ENCODE data around the gene GDPD2. TPM values are rescaled to one million over a fixed set of nuclear protein-coding genes. Genes with fewer than 3 reads are reported as not detected.

GDPD2 gene
- total RNA-seq, 4 donors from 2014 or later, result 12.8 to 32.9 (median 22.8) TPM

- TF ChIP-seq POLR2A (IDR thresholded peaks at IDR 0.05) (no peak), CTCF (IDR thresholded peaks at IDR 0.05) (no peak)
- 81 to 93% methylated on average over 10 to 15 of the region's 15 CpGs for WGBS, 2 donors
- no peak overlapping the region for H3K4me3 ChIP-seq (ENCODE audit: low read depth, poor library complexity, severe bottlenecking)
- intact Hi-C loops (cut with DNase I; ENCODE audit: low total_unique reads), result no loop called here
- DNase-seq (ENCODE audit: low spot score in 2 of 2), result peak in 1 of 2 donors; percentile 77
Measured at GRCh38 chrX:70426286-70427278, 3.5 kb downstream of the GDPD2 start.

- DNase-seq (ENCODE audit: low spot score in 2 of 2), result no peak
- 67 to 68% methylated on average over 2 of the region's 2 CpGs for WGBS, 2 donors
- H3K4me3 ChIP-seq (ENCODE audit: low read depth, poor library complexity, severe bottlenecking), result no peak overlapping the region
- TF ChIP-seq CTCF (IDR thresholded peaks at IDR 0.05) (no peak), POLR2A (IDR thresholded peaks at IDR 0.05) (no peak)
- intact Hi-C loops (cut with DNase I; ENCODE audit: low total_unique reads), result no loop called here
Measured at GRCh38 chrX:70427365-70427764, 4.3 kb downstream of the GDPD2 start.

GRCh38 chrX:70429759-70430158 lies 6.6 kb downstream of the GDPD2 start:
- no peak for DNase-seq (ENCODE audit: low spot score in 2 of 2)
- H3K4me3 ChIP-seq (ENCODE audit: low read depth, poor library complexity, severe bottlenecking), result no peak overlapping the region
- TF ChIP-seq POLR2A (IDR thresholded peaks at IDR 0.05), result no peak
- TF ChIP-seq CTCF (IDR thresholded peaks at IDR 0.05), result no peak
- WGBS, 2 donors, result 77 to 87% methylated on average over 6 of the region's 6 CpGs
- intact Hi-C loops (cut with DNase I; ENCODE audit: low total_unique reads), result no loop called here

- 32 to 53% methylated on average over 15 of the region's 15 CpGs for WGBS, 2 donors
- no peak for TF ChIP-seq POLR2A (IDR thresholded peaks at IDR 0.05)
- TF ChIP-seq CTCF (IDR thresholded peaks at IDR 0.05), result no peak
- peak in 1 of 2 donors; percentile 54 for DNase-seq (ENCODE audit: low spot score in 2 of 2)
- intact Hi-C loops (cut with DNase I; ENCODE audit: low total_unique reads), result loop anchor here (1.0 kb wide), 1 partner anchor 18 kb away; no protein-coding TSS in a partner anchor
- no peak overlapping the region for H3K4me3 ChIP-seq (ENCODE audit: low read depth, poor library complexity, severe bottlenecking)
Measured at GRCh38 chrX:70432936-70433847, 10.1 kb downstream of the GDPD2 start.

- peak overlapping the region; percentile 32 for H3K4me3 ChIP-seq (ENCODE audit: low read depth, poor library complexity, severe bottlenecking)
- peak in 1 of 2 donors; percentile 94 for DNase-seq (ENCODE audit: low spot score in 2 of 2)
- TF ChIP-seq POLR2A (IDR thresholded peaks at IDR 0.05), result no peak
- no peak for TF ChIP-seq CTCF (IDR thresholded peaks at IDR 0.05)
- intact Hi-C loops (cut with DNase I; ENCODE audit: low total_unique reads), result no loop called here
- 7 to 32% methylated on average over 3 to 37 of the region's 37 CpGs for WGBS, 2 donors
Measured at GRCh38 chrX:70433848-70434351, 10.8 kb downstream of the GDPD2 start.

All from lower leg skin (tissue), 4 donors.